SK-N-SH (cell line): ENCODE measurements around the gene SLC33A1.

Source experiments
- JUND ChIP-seq: IDR thresholded peaks from 2 replicates; pipeline ENCODE4 v1.4.0; 2012
- MEF2A ChIP-seq: IDR thresholded peaks from 2 replicates; pipeline ENCODE4 v1.4.0; 2012; ENCODE audit warnings: low read depth, borderline replicate concordance
- NFIC ChIP-seq: IDR thresholded peaks from 2 replicates; pipeline ENCODE4 v1.4.0; 2012; ENCODE audit warnings: borderline replicate concordance
- TAF1 ChIP-seq: IDR thresholded peaks from 2 replicates; pipeline ENCODE4 v1.6.1; 2012; ENCODE audit warnings: low read depth, mild to moderate bottlenecking, low read length, moderate library complexity, borderline replicate concordance

GRCh38 chr3:155809181-155809580 is 45.0 kb downstream of the SLC33A1 start:
- no peak for TF ChIP-seq NFIC
- TF ChIP-seq JUND = no peak
- no peak for TF ChIP-seq MEF2A
- TF ChIP-seq TAF1 = no peak
